Measurements from ENCODE around the gene DENND5A.
"Not testable (repeated sequence)": the region's sequence is repeated elsewhere in the genome, so short reads cannot be mapped to it uniquely, and the experiment has no call there.

The DENND5A gene

DNA sequence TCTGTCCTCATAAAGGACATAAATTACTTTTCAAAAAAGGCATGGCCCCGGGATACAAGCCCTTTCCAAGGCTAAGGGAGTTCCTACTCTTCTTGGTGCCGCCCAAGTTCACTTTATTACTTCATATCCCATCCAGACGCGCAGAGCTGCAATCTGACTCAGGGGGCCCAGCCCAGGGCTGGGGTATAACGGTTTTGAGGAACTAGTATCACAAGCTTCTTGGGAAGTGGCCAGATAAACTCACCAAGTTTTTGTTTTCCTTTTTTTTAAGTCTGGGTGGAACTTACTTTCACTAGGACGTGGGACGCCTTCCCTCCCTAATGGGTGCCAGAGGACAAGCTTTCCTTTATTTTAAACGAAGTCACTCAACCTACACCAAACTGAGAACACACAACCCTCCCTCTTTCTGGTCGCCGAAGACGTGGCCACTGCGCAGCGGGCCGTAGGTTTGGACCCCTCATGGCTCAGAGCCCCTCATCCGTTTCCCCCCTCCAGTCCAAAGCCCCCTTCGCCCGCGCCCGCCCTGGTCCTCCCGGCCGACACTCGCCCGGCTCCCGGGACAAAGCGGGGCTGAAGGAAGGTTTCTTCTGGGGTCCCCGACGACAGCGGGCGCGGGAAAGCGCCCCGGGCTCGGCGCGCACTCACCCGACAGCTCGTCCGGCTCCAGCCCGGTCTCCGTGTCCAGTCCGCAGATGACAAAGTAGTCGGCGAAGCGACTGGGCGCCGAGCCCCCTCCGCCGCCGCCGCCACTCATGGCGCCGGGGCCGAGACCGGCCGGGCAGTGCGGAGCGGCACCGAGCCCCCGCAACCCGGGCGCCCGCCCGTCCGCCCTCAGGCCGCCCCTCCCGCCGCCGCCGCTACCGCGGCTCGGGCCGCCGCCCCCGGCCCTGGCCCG is 587 bp downstream of the DENND5A start:
- no peak for DNase-seq (ENCODE audit: low read depth)

GRCh38 chr11:9263840-9264315 is 1.3 kb downstream of the DENND5A start:
- DNase-seq (ENCODE audit: low read depth): no peak

GRCh38 chr11:9260838-9261146 is 4.4 kb downstream of the DENND5A start:
- DNase-seq (ENCODE audit: low read depth): not testable (repeated sequence)

DNA sequence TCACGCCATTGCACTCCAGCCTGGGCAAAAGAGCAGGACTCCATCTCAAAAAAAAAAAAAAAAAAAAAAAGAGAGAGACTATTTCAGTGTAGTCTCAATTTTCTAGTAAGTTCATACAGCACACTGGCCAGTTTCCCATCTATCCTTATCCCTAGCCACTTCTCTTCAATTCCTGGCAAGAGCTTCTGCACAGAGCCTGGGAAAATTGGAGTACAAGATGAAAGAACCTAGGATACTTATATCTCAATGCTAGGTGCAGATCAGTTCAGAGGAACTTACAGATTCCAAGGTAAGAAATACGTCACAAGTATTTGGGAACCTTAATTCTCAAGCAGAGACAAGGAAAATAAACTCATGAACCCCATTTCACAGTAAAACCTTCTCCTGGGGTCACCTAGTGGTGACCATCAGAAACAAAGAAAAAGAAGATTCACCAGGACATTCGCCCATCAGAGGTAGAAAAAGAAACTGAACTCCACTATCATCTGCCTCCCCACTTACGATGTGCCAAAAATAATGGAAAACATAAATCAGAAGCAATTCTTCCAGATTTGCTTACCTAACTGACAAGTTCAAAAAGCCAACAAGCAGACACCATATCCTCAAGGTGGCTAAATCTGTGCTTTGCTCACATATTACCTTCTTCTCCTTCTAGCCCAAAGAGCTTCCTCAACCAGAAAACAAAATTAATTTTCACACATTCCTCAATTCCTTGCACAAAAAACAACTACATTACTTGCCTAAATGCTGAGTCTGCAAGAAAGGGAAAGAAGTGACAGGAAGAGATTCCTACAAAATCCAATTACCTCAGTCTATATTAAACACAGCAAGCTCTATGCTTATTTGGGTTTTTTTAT is 4.9 kb downstream of the DENND5A start:
- DNase-seq (ENCODE audit: low read depth): no peak

- not testable (repeated sequence) for DNase-seq (ENCODE audit: low read depth)
These were observed 6.9 kb downstream of the DENND5A start for GRCh38 chr11:9258279-9258678.

DNA sequence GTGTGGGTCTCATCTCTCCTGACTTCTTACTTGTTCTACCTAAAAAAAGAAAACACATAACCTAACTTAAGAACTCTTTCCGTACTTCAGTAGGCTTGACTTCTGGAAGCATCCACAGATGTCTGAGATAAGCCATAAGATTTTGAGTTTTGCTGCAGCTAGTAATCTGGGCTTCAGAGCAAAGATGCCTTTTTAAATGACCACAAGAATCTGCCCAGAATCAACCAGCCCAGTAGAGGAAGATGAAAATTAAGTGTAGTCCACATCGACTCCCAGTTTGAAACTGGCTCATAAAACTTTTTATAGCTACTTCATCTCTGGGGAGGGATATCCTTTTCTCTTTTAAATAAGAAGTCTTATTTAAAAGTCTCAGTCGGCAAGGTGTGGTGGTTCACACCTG is 10.7 kb downstream of the DENND5A start:
- no peak for DNase-seq (ENCODE audit: low read depth)

GRCh38 chr11:9253086-9253485 is 12.1 kb downstream of the DENND5A start:
- no peak for DNase-seq (ENCODE audit: low read depth)

DNA sequence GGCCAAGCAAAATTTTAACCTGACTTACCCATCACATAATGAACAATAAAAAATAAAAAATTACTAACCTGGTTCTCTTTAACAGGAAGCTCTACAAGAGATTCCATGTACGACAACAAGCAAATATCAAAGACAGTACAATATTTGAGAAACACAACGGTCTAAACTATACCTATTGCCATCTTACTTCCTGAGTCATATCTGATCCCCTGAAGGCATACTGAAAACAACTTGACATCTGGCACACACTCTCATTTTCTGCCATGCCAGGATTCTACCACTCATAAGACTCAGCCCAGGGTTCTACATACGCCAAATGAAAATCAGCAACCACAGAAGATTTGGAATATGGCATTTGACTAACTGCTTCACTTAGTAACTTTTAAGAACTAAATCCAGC is 13.8 kb downstream of the DENND5A start:
- no peak for DNase-seq (ENCODE audit: low read depth)

- DNase-seq (ENCODE audit: low read depth): peak; percentile 11
These were observed 15.0 kb downstream of the DENND5A start for GRCh38 chr11:9250139-9250582.

- DNase-seq (ENCODE audit: low read depth): no peak
These were observed 15.9 kb downstream of the DENND5A start for GRCh38 chr11:9249252-9249651.

GRCh38 chr11:9247863-9248262 is 17.3 kb downstream of the DENND5A start:
- DNase-seq (ENCODE audit: low read depth): no peak

DNA sequence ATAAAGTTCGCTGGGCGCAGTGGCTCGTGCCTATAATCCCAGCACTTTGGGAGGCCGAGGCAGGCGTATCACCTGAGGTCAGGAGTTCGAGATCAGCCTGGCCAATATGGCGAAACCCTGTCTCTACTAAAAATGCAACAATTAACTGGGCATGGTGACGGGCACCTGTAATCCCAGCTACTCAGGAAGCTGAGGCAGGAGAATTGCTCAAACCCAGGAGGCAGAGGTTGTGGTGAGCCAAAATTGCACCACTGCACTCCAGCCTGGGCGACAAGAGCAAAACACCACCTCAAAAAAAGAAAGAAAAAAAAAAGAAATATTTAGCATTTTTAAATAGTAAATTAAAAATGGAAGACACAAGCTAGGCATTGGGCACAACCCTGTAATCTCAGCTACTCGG is 28.9 kb downstream of the DENND5A start:
- not testable (repeated sequence) for DNase-seq (ENCODE audit: low read depth)

GRCh38 chr11:9232482-9232881 is 32.7 kb downstream of the DENND5A start:
- DNase-seq (ENCODE audit: low read depth): no peak

- DNase-seq (ENCODE audit: low read depth): no peak
These were observed 33.3 kb downstream of the DENND5A start for GRCh38 chr11:9231848-9232177.

- no peak for DNase-seq (ENCODE audit: low read depth)
These were observed 34.9 kb downstream of the DENND5A start for GRCh38 chr11:9230296-9230695.

GRCh38 chr11:9228091-9228490 is 37.1 kb downstream of the DENND5A start:
- DNase-seq (ENCODE audit: low read depth): no peak

- DNase-seq (ENCODE audit: low read depth): no peak
These were observed 39.3 kb downstream of the DENND5A start for GRCh38 chr11:9225748-9226298.

- DNase-seq (ENCODE audit: low read depth): no peak
These were observed 42.5 kb downstream of the DENND5A start for GRCh38 chr11:9222654-9223053.

DNA sequence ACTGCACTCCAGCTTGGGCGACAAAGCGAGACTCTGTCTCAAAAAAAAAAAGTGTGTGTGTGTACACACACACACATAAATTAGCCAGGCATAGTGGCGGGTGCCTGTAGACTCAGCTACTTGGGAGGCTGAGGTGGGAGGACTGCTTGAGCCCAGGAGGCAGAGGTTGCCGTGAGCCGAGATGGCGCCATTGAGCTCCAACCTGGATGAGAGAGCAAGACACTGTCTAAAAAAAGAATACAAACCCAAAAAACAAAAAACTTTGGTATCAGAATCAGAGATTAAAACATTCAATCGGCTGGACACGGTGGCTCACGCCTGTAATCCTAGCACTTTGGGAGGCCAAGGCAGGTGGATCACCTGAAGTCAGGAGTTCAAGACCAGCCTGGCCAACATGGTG is 44.3 kb downstream of the DENND5A start:
- DNase-seq (ENCODE audit: low read depth): not testable (repeated sequence)

- DNase-seq (ENCODE audit: low read depth): no peak
These were observed 45.6 kb downstream of the DENND5A start for GRCh38 chr11:9219572-9219971.

DNA sequence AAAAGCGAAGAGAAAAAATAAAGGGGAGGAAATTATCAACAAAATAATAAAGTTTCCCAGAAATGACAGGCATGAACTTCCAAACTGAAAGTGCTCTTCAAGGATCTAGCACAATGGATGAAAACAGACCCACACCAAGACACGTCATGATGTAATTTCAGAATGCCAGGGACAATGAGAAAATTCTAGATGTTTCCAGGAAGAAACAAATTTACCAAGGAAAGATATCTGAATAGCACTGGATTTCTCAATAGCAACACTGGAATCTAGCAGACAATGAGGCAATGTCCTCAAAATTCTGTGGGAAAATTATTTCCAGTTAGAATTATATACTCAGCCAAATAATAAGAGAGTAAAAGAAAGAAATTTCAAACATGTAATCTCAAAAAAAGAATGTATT is 46.0 kb downstream of the DENND5A start:
- no peak for DNase-seq (ENCODE audit: low read depth)

DNA sequence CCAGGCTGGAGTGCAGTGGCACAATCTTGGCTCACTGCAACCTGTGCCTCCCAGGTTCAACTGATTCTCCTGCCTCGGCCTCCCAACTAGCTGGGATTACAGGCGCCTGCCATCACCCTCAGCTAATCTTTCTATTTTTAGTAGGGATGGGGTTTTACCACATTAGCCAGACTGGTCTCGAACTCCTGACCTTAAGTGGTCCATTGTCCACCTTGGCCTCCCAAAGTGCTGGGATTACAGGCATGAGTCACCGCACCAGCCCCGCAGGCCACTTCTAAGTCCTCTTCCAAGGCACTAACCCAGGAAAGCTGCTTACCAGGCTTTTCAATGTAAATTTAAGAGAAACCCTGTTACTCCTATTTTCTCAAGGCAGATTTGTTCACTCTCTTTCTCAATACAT is 50.4 kb downstream of the DENND5A start:
- no peak for DNase-seq (ENCODE audit: low read depth)

GRCh38 chr11:9211322-9211721 is 53.8 kb downstream of the DENND5A start:
- no peak for DNase-seq (ENCODE audit: low read depth)

All from T-helper 22 cell (primary cell).